Small intestine (tissue), 7 donors: ENCODE data around the gene ASTL. TPM values are rescaled to one million over a fixed set of nuclear protein-coding genes. Genes with fewer than 3 reads are reported as not detected.

Experiments
- DNase-seq, 2 donors: peaks; one replicate each; pipeline versions ENCODE4 v3.0.0 to v3.0.0-alpha.2; 2013
- FAIRE-seq: peaks from 2 replicates; lab custom pipeline; 2012; peaks lifted over from hg19 to GRCh38; lab: Jason Lieb, UNC
- H3K27ac ChIP-seq, 3 donors: one replicate each; pipeline ENCODE4 v1.5.1; 2013; ENCODE audit warnings: low read length in 2 of 3, mild to moderate bottlenecking in 2 of 3, control low read depth in 1 of 3, inconsistent platforms in 1 of 3, low read depth in 1 of 3, moderate library complexity in 1 of 3
- H3K27me3 ChIP-seq, 3 donors: one replicate each; pipeline ENCODE4 v1.6.1; 2013; ENCODE audit warnings: low read length in 3 of 3, inconsistent platforms in 1 of 3; ENCODE audit not compliant: control insufficient read depth in 3 of 3, insufficient read depth in 3 of 3
- H3K36me3 ChIP-seq, 3 donors: one replicate each; pipeline ENCODE4 v1.6.1; 2013; ENCODE audit warnings: low read length in 3 of 3, inconsistent platforms in 1 of 3, low read depth in 1 of 3, mild to moderate bottlenecking in 1 of 3, moderate library complexity in 1 of 3; ENCODE audit not compliant: control insufficient read depth in 3 of 3, insufficient read depth in 2 of 3
- H3K4me1 ChIP-seq, 3 donors: one replicate each; pipeline ENCODE4 v1.6.1; 2013; ENCODE audit warnings: low read length in 2 of 3, inconsistent platforms in 1 of 3, low read depth in 1 of 3, mild to moderate bottlenecking in 1 of 3, moderate library complexity in 1 of 3; ENCODE audit not compliant: control insufficient read depth in 3 of 3, insufficient read depth in 2 of 3
- H3K4me3 ChIP-seq, 3 donors: one replicate each; pipeline ENCODE4 v1.5.1; 2013; ENCODE audit warnings: low read length in 3 of 3, control low read depth in 1 of 3, inconsistent platforms in 1 of 3, low read depth in 1 of 3, mild to moderate bottlenecking in 1 of 3, moderate library complexity in 1 of 3
- H3K9me3 ChIP-seq, 2 donors: one replicate each; pipeline ENCODE4 v1.6.1; 2013; ENCODE audit warnings: low read depth in 1 of 2, low read length in 1 of 2; ENCODE audit not compliant: control insufficient read depth in 2 of 2, insufficient read depth in 1 of 2
- WGBS, 3 donors: extraction: QIAGEN DNeasy Blood & Tissue Kit; methylation state at CpG; one replicate each; pipeline ENCODE4 v1.1.7; 2013; 5-methylcytosine and 5-hydroxymethylcytosine counted together
- polyA plus RNA-seq, 4 donors: library from polyadenylated mRNA; stranded (reverse) in 3 of 4; unstranded in 1 of 4; fragments of 200-250 nt in 3 of 4; fragments of 120-200 nt in 1 of 4; gene quantifications; one replicate each; pipeline versions ENCODE4 v1.2.1 to v1.2.3, GENCODE V29; 2013
- donor health status: healthy with polysubstance abuse.
- donor health status: control.
- donor health status: control.
- donor health status: Bipolar disorder and iron deficiency.
- donor health status: healthy.

The ASTL gene
- polyA plus RNA-seq, 4 donors, result not detected

DNA sequence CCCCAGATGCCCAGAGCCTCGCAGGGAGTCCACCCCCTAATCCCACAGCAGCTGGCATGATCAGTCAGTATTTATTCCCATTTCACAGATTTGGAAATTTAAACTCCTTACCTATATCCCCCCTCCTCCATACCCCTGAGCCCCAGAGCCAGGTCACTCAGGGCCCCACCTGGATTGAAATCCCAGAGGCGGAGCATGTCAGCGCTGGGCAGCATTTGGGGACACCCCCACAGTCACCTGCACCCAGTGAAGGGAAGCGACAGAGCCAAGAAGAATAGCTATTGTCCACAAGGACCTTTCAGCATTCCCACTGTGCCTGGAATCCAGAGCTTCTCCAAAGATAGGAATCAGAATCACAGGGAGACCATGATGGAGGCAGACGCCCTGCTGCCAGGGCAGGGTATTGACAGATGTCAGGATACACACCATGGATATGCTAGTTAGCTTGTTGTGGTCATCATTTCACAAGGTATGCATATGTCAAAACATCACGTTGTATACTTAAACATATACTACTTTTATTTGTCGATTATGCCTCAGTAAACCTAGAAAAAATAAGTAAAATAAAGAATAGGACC is 968 bp upstream of the ASTL start:
- H3K36me3 ChIP-seq, result peaks cover 0 to 9% (median 0%) of the 10 kb centered on the region in 3 donors
- no peak overlapping the region for H3K4me3 ChIP-seq
- peaks cover 0 to 11% (median 0%) of the 10 kb centered on the region in 3 donors for H3K4me1 ChIP-seq
- no peaks in the 10 kb centered on the region for H3K27me3 ChIP-seq
- no peak overlapping the region for H3K27ac ChIP-seq
- H3K9me3 ChIP-seq, result no peaks in the 10 kb centered on the region
- WGBS, 3 donors, result 80 to 81% (median 80%) methylated on average over 7 of the region's 7 CpGs
- FAIRE-seq, result no peak
- DNase-seq, result no peak

DNA sequence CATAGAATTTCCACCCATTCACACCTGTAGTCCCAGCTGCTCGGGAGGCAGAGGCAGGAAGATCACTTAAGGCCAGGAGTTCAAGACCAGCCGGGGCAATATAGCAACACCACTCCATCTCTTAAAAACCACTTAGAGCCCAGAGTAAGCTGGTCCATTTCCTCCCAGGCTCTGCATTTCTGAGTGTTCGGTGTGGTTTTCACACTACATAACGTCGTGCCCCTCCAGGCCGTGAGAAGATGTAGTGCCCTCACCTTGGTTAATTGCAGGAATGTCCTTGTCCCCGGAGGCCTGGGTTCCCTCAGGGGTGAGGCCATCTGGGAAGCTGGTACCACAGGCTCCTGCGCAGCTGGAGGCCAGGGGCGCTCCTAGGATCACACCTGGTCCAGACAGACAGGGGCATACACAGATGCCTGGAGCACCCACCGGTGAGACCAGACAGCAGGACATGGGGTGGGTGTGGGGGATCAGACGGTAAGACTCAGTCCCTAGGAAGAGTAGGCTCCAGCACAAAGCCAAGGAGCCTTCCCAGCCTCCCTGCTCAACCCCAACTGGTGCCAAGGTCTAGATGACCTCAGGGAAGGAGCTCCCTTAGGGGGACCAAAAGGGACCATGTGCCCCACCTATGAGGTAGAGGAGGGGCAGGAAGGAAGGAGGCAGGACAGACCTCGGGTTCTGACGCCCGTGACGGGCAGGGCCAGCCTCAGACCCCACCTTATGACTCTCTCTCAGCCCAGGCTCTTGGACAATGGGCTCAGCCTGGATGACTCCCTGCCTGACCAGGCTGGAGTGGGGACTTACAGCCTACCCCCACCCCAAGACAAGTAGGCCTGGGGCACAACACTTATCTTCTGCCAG is 752 bp downstream of the ASTL start:
- WGBS, 3 donors, result 73 to 81% (median 77%) methylated on average over 14 to 15 of the region's 15 CpGs
- no peak for DNase-seq

DNA sequence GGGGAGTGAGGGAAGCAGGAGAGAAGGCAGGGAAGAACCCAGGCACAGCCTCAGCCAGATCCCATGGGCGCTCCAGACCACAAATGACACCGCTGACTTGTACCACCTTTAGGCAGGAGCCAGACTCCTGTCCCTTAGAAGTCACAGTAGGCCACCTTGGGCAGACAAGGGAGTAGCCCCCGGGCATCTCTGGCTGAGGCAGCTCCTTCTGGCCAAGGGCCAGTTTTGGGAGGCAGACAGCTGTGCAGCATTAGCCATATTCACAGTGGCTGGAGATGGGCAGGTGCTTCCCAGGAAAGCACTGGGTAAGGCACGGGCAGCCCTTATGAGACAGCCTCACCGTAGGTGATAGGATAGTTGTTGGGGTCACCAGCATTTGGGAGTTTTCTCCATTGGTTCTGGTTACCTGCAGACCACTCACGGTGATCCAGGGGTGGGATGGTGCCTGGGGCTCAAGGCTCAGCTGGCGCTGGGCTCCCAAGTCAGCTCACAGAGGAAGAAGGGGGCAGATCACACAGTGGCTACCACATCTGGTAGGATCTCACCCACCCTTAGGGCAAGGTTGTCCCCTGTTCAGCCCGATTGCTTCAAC is 2.1 kb downstream of the ASTL start:
- DNase-seq, result no peak
- peaks cover 0 to 11% (median 0%) of the 10 kb centered on the region in 3 donors for H3K4me1 ChIP-seq
- H3K4me3 ChIP-seq, result no peak overlapping the region
- 73 to 85% (median 79%) methylated on average over 7 to 8 of the region's 8 CpGs for WGBS, 3 donors
- no peaks in the 10 kb centered on the region for H3K27me3 ChIP-seq
- FAIRE-seq, result no peak
- no peaks in the 10 kb centered on the region for H3K9me3 ChIP-seq
- no peaks in the 10 kb centered on the region for H3K36me3 ChIP-seq
- H3K27ac ChIP-seq, result no peak overlapping the region

More for the DNA sequence above, 752 bp downstream of the ASTL start:
- FAIRE-seq, result no peak
- peaks cover 0 to 11% (median 0%) of the 10 kb centered on the region in 3 donors for H3K4me1 ChIP-seq
- no peak overlapping the region for H3K4me3 ChIP-seq
- H3K36me3 ChIP-seq, result peaks cover 0 to 2% (median 0%) of the 10 kb centered on the region in 3 donors
- no peak overlapping the region for H3K27ac ChIP-seq
- no peaks in the 10 kb centered on the region for H3K27me3 ChIP-seq
- no peaks in the 10 kb centered on the region for H3K9me3 ChIP-seq

DNA sequence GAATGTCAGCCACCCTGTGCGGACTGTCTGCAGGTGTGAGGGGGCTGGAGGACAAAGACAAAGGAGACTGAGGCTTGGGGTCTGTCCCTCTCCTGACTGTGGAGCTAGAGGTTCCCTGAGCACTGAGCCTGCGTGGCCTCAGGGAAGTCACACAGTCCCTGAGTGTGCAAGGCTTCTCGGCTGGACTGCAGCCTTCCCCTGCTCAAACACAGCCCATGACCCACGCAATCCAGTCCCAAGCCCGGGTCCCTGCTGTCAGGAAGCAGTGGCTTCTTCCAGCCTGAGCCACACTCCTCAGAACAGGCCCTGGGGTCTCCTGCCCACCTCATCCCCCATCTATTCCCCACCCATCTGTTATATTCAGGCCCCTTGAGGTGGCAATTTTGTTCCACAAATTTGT is 2.7 kb downstream of the ASTL start:
- no peak for FAIRE-seq
- Histone ChIP-seq H3K36me3 (no peaks in the 10 kb centered on the region), H3K27me3 (no peaks in the 10 kb centered on the region), H3K27ac (no peak overlapping the region), H3K4me1 (peaks cover 0 to 11% (median 0%) of the 10 kb centered on the region in 3 donors), H3K4me3 (no peak overlapping the region), H3K9me3 (no peaks in the 10 kb centered on the region)
- no peak for DNase-seq
- 80 to 92% (median 81%) methylated on average over 5 of the region's 5 CpGs for WGBS, 3 donors

DNA sequence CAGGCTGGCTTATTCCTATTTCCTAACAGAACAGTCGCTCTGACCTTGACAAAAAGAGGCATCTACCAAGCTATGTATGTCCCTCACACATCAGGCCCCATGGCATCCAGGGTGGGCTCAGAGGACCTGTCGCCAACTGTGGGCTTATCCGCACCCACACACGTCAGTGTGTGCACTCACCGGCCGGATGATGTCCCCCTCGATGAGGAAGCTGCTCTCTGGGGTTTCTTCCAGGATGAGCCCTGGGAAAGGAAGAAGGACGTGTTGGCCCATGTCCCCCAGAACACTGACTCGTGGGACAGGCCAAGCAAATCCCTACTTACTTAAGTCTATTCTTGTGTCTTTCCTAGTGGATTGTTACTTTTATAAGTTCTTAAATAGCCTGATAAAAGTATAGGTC is 3.1 kb downstream of the ASTL start:
- Histone ChIP-seq H3K27me3 (no peaks in the 10 kb centered on the region), H3K27ac (no peak overlapping the region), H3K36me3 (no peaks in the 10 kb centered on the region), H3K9me3 (no peaks in the 10 kb centered on the region), H3K4me1 (peaks cover 0 to 11% (median 0%) of the 10 kb centered on the region in 3 donors), H3K4me3 (no peak overlapping the region)
- 88 to 93% (median 92%) methylated on average over 9 of the region's 9 CpGs for WGBS, 3 donors
- no peak for DNase-seq
- FAIRE-seq, result no peak

DNA sequence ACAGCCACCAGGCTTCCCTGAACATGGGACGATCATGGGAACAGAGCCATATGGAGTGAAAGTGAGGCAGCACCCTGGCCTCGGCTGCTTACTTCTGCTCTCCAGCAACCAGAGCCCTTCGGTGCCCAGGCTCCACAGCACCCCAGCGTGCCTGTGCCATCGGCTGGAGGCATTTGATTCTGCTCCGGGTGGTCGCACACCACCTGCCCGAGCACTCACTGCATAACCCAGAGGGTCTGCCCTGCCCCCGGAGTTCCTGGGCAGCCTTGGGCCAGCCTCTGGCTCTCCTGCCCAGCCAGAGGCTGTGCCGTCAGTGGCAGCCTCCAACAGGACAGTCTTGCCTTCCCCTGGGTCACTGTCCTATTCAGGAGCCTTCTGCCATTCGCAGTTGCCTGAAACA is 3.9 kb downstream of the ASTL start:
- Histone ChIP-seq H3K27ac (no peak overlapping the region), H3K4me1 (peaks cover 0 to 11% (median 0%) of the 10 kb centered on the region in 3 donors), H3K9me3 (no peaks in the 10 kb centered on the region), H3K36me3 (no peaks in the 10 kb centered on the region), H3K27me3 (no peaks in the 10 kb centered on the region), H3K4me3 (no peak overlapping the region)
- DNase-seq (no peak), FAIRE-seq (no peak)
- WGBS, 3 donors, result 85 to 92% (median 90%) methylated on average over 11 of the region's 11 CpGs

DNA sequence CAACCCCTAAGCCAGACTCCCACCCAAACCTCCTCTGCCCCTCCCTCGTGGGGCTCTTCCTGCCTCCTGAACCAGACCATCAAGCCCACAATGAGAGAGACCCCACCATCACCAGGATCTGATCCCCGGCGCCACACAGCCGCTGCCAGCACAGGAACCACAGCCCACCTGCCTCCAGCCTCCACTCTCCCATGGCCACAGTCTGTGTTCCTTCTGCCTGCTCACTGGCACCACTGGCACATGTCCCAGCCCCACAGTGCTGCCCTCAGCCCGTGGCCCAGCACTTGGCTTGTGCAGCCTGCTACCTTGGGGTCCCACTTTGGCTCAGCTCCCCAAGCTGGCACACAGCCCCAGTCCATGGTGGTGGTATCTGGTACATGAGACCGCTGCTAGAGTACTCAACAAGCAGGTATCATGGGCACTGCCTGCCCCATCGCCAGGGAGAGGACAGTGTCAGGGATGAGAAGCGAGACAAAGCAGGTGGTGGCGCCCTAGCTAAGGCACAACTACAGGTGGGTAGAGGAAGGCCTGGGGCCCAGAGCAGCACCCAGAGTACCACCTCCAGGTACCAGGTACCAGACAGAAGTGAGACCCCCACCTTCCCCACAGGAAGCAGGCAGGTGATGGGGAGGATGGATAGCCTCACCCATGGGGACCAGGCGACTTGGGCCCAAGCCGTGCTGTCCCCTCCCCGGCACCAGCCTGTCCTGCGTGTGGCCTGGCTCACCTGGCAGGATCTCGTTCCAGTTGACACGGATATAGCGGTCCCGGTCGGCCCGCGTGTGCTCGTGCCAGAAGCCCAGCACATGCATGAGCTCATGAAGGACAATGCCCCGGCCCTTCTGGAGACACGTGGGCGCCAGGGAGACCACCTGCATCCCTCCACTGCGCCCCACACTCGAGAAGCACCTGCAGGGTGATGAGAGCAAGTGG is 6.2 kb downstream of the ASTL start:
- no peaks in the 10 kb centered on the region for H3K27me3 ChIP-seq
- no peaks in the 10 kb centered on the region for H3K9me3 ChIP-seq
- H3K4me3 ChIP-seq, result no peak overlapping the region
- H3K36me3 ChIP-seq, result no peaks in the 10 kb centered on the region
- FAIRE-seq (no peak), DNase-seq (no peak)
- peak overlapping the region in 1 of 3 donors; percentile 11 for H3K27ac ChIP-seq
- WGBS, 3 donors, result 92 to 93% (median 93%) methylated on average over 26 of the region's 26 CpGs
- H3K4me1 ChIP-seq, result no peaks in the 10 kb centered on the region
